H1 (cell line): ENCODE data around the gene LOXHD1. TPM values are rescaled to one million over a fixed set of nuclear protein-coding genes. Genes with fewer than 3 reads are reported as not detected.

ENCODE experiments used
- ATF3 ChIP-seq: IDR thresholded peaks from 2 replicates; pipeline ENCODE4 v1.6.1; 2011; ENCODE audit warnings: low read depth, mild to moderate bottlenecking, low read length; ENCODE audit not compliant: insufficient read depth
- TAF7 ChIP-seq: optimal IDR thresholded peaks from 2 replicates; pipeline ENCODE3; 2011; ENCODE audit warnings: low read depth, mild to moderate bottlenecking, inconsistent platforms, low read length, moderate library complexity, borderline replicate concordance
- TCF12 ChIP-seq: IDR thresholded peaks from 2 replicates; pipeline ENCODE4 v1.6.1; 2011; ENCODE audit warnings: low read depth, mild to moderate bottlenecking, low read length
- polyA plus RNA-seq, 7 experiments: library from polyadenylated mRNA; depleted of rRNA in 3 of 7; stranded (reverse) in 5 of 7; unstranded in 2 of 7; fragments of >200 nt in 5 of 7; fragments of 200-250 nt in 2 of 7; gene quantifications; 1 replicate in 5 of 7; 2 replicates in 1 of 7; 4 replicates in 1 of 7; pipeline versions ENCODE4 v1.2.1 to v1.2.3, GENCODE V29; 2011 to 2013; ENCODE audit warnings: missing spikeins in 2 of 7, mixed read lengths in 2 of 7
- total RNA-seq: library from RNA; stranded (reverse); fragmentation: NEBNext Ultra II Directional; extraction: Animal tissue kit (Norgen Biotek cat#: 25700); gene quantifications from 2 replicates; pipeline ENCODE4 v1.2.1, GENCODE V29; 2021

LOXHD1 gene
- total and polyA plus RNA-seq, 2 of the 8 experiments (the other 6 are each of a cell fraction or from before 2014, with no cell fraction given): 0.02 TPM; not detected in 1

GRCh38 chr18:46571756-46572155, 85.3 kb downstream of the LOXHD1 start (continued):
- TF ChIP-seq ATF3 (no peak), TCF12 (no peak), TAF7 (no peak)
